ENCODE results near the gene IFI30.
"Not testable (repeated sequence)": the region's sequence is repeated elsewhere in the genome, so short reads cannot be mapped to it uniquely, and the experiment has no call there.

Gene IFI30

DNA sequence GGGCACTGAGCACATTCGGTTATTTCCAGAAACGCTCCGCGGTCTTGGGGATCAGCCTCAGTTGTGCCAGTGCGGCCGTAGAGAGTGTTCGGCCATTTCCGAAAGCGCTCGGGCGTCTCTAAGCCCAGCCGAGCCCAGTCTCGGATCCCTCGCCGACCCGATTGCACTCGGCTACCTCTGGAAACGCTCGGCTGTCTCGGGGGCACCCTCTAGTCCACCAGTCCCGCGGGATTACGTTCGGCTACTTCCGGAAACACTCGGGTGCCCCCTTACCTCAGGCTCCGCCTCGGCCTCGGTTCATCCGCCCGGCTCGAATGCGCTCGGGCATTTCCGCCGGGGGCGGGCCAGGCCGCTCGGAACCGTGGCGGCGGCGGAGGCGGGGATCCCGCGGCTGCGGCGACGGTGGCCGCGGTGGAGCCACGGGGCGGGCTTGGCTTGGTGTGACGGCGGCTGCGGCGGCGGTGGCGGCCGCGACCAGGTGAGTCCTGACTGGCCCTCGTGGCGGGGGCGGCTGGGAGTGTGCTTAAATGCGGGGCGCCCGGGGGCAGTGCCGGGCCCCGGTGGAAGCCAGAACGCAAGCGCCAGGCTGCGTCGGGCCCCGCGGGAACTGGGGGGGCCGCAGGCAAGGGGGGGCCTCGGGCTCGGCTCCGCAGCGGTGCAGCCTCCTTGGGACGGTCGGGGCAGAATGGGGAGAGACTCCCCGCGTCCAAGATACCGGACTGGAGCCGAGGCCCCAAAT, 20.6 kb upstream of the IFI30 start, which contains the start of gene PIK3R2:
TSS of gene PIK3R2 (plus strand) at position 347 of the 739 bp plus-strand sequence. CDS start 2,717 bp downstream, outside the sequence.
- DNase-seq = peak; percentile 100

- DNase-seq = peak; percentile 37
Measured at GRCh38 chr19:18153556-18154134, 20.0 kb upstream of the IFI30 start.

GRCh38 chr19:18155095-18156087, 18.2 kb upstream of the IFI30 start:
- DNase-seq = no peak

GRCh38 chr19:18156268-18156667, 17.3 kb upstream of the IFI30 start:
- no peak for DNase-seq

DNA sequence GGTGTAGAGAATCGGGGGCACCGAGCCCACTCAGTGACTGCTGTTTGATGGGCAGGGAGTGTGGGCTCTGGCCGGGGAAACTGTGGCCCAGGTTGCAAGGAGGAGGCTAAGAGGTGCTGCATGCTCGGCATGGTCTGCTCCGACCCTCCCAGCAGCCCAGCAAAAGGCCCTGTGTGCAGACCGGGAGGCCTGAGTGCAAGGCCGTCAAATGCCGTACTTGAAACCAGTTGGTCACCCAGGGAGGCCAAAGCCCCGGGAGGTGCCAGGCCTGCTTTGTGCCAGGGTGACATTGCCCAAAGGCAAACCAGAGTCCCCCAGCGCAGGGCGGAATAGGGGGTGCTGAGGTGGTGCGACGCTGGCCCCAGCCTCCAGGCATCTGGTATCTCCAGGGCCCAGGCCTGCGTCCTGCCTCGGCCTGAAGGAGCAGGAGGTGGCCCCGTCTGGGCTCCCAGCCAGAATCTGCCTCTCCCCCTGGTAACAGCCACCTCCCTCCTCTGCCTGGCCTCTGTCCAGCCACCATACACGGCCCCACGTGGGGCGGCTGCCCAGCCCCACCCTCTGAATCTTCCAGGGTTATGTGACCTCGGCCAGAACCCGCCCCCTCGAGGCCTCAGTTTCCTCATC, 16.7 kb upstream of the IFI30 start:
- DNase-seq = peak; percentile 95

- no peak for DNase-seq
Measured at GRCh38 chr19:18157465-18158063, 16.0 kb upstream of the IFI30 start.

DNA sequence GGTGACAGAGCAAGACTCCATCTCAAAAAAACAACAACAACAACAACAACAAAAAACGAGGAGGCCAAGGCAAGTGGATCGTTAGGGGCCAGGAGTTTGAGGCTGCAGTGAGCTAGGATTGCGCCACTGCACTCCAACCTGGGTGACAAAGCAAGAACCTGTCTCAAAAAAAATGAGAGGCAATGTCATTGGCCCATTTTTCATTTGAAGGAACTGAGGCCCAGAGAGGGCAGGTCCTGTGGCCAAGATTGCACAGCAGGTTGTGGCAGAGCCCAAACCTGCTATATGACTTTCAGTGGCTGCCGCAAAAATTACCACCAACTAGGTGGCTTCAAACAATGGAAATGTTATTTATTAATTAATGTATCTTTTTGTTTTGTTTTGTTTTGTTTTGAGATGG, 15.1 kb upstream of the IFI30 start:
- no peak for DNase-seq

DNA sequence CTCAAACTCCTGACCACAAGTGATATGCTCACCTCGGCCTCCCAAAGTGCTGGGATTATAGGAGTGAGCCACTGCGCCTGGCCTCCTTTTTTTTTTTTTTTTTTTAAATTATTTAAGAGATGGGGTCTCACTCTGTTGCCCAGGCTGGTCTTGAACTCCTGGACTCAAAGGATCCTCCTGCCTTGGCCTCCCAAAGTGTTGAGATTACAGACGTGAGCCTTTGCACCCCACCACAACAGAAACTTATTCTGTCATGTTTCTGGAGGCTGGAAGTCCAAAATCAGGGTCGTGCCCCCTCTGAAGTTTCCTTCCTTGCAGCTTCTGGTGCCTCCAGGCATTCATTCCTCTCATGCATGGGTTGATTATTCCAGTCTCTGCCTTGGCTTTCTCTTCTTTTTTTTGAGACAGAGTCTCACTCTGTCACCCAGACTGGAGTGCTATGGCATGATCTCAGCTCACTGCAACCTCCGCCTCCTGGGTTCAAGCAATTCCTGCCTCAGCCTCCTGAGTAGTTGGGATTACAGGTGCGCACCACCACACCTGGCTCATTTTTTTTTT, 14.5 kb upstream of the IFI30 start:
- not testable (repeated sequence) for DNase-seq

DNA sequence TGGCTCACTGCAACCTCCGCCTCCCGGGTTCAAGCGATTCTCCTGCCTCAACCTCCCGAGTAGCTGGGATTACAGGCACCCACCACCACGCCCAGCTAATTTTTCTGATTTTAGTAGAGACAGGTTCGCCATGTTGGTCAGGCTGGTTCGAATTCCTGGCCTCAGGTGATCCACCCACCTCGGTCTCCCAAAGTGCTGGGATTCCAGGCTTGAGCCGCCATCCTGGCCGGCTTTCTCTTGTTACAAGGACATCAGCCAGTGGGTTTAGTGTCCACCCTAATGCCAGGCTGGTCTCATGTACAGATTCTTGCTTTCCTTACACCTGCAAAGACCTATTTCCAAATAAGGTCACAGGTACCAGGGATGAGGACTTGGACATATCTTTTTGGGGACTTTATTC, 13.8 kb upstream of the IFI30 start:
- no peak for DNase-seq

- peak; percentile 74 for DNase-seq
Measured at GRCh38 chr19:18160493-18160970, 13.1 kb upstream of the IFI30 start.

- DNase-seq = peak; percentile 81
Measured at GRCh38 chr19:18160971-18161635, 12.5 kb upstream of the IFI30 start.

DNA sequence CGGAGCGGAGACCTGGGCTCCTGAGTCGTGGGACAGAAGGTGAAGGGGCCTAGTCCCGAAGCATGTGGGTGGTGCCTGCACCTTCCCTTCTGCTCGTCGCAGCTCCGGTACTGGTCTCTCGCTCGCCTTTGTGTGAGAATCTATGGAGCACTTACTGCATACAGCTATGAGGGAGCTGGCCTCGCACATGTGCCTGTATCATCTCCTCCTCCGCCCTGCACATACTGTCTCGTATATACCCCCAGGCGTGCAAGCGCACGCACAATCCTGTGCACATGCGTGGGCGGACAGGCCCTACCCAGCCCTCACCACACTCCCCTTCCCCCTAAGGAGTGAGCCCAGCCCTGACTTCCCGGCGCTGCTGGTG, 12.0 kb upstream of the IFI30 start:
- no peak for DNase-seq

DNA sequence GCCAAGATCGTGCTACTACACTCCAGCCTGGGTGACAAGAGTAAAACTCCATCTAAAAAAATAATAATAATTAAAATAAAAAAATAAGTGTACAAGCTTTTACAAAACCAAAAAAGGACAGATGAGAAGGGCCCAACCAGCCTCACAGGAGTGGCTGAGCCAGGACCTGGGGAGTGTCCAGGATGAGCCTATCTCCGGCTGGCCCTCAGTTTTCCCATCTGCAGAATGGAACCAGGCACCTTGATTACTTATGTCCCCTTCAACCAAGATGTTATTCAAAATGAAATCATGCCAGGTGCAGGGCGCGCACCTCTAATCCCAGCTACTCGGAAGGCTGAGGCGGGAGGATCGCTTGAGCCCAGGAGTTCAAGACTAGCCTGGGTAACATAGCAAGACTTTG, 9.5 kb upstream of the IFI30 start:
- no peak for DNase-seq

GRCh38 chr19:18165794-18166544, 7.6 kb upstream of the IFI30 start:
- DNase-seq = no peak

DNA sequence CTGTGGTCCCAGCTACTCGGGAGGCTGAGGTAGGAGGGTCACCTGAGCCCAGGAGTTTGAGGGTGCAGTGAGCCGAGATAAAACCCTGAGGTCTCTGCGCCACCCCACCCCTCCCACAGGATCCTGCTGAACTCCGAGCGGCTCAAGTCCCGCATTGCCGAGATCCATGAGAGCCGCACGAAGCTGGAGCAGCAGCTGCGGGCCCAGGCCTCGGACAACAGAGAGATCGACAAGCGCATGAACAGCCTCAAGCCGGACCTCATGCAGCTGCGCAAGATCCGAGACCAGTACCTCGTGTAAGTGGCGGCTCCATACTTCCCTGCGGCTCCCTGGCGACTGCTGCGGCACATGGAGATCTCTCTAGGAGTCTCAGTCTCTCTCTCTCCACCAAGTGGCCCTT, 6.6 kb upstream of the IFI30 start:
- DNase-seq = no peak

DNA sequence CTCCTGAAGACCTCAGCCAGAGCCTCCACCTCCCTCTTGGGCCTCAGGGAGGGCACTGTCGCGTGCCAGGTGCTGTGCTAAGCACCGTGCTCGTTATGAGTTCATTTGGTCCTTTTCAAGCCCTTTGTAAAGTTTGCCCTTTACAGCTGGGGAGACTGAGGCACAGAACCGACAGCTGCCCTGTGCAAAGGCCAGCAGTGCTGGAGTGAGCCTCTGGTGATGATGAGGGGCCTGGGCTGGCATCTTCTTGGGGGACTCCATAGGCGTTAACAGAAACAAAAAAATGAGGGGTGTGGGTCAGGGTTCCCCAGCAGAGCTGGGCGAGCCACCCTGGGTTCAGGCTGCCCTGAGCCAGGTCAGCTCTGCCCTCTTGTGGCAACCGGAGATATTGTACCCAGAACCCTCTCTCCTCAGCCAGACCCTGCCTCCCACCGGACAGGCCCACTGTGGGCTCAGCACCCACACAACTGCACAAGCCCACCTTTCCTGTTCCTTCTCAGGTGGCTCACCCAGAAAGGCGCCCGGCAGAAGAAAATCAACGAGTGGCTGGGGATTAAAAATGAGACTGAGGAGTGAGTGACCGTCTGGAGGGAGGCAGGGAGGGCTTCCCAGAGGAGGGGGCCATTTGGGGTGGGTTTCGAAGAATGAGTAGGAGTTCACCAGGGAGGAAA, 5.5 kb upstream of the IFI30 start:
- DNase-seq = peak; percentile 59

- DNase-seq = no peak
Measured at GRCh38 chr19:18168673-18169381, 4.8 kb upstream of the IFI30 start.

GRCh38 chr19:18170714-18171255, 2.8 kb upstream of the IFI30 start:
- DNase-seq = peak; percentile 15
